Uterus (tissue), 2 donors: ENCODE measurements around the gene PRKAR1B.

Experiments
- POLR2A ChIP-seq, 2 donors: fragments of 450-650 bp; IDR thresholded peaks; one replicate each; pipeline ENCODE4 v1.6.1; 2016; ENCODE audit warnings: antibody characterized with exemption in 2 of 2, mild to moderate bottlenecking in 1 of 2, moderate library complexity in 1 of 2
- TF ChIP-seq, protein P1 (sequence below), 4 experiments: fragments of 200-600 bp in 2 of 4; fragments of 450-650 bp in 2 of 4; sonication (generic) in 2 of 4; IDR thresholded peaks; one replicate each; pipeline ENCODE4 v1.5.1; 2016 to 2019; ENCODE audit warnings: antibody characterized with exemption in 4 of 4, mild to moderate bottlenecking in 2 of 4, moderate library complexity in 1 of 4

DNA sequence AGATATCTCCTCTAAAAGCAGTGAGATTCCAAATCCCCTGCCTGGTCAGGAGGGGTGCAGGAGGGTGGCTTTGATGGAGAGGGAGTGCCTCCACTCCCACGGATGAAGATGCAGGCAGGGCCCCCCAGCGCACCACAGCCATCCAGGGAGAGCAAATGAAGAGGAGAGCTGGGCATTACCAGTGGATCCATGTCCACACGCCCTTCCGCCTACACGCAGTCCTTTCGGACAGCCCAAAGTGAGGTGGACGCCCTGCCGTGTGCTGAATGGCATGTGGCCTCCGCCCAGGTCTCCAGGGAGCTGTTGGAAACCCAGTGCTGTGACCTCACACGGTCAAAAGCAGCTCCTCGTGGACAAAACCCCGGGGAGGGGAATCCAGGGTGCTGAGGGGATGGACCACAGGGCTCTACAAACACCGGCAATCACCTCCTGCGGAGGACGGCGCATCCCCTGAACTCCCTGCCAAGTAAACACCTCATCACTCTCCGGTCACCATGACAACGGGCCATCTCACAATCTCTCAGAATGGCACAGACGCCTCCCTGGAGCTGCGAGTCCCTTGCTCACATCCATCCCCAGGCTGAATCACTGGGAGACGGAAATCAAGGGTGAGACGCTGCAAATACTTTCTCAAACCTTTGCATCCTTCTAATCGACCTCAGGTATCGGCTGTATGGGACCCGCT, 35.6 kb downstream of the PRKAR1B start:
- TF ChIP-seq, protein P1, sequence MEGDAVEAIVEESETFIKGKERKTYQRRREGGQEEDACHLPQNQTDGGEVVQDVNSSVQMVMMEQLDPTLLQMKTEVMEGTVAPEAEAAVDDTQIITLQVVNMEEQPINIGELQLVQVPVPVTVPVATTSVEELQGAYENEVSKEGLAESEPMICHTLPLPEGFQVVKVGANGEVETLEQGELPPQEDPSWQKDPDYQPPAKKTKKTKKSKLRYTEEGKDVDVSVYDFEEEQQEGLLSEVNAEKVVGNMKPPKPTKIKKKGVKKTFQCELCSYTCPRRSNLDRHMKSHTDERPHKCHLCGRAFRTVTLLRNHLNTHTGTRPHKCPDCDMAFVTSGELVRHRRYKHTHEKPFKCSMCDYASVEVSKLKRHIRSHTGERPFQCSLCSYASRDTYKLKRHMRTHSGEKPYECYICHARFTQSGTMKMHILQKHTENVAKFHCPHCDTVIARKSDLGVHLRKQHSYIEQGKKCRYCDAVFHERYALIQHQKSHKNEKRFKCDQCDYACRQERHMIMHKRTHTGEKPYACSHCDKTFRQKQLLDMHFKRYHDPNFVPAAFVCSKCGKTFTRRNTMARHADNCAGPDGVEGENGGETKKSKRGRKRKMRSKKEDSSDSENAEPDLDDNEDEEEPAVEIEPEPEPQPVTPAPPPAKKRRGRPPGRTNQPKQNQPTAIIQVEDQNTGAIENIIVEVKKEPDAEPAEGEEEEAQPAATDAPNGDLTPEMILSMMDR (IDR thresholded peaks at IDR 0.05), result no peak
- TF ChIP-seq POLR2A (IDR thresholded peaks at IDR 0.05), result no peak
